Measurements from ENCODE around the gene MAFG.

- no peak for TF ChIP-seq ZBTB43 (CRISPR knock-in tag; IDR thresholded peaks at IDR 0.05)
- no peak for TF ChIP-seq RELA (CRISPR knock-in tag; IDR thresholded peaks at IDR 0.05; ENCODE audit: borderline replicate concordance)
- no peak for TF ChIP-seq ESRRA (CRISPR knock-in tag; IDR thresholded peaks at IDR 0.05; ENCODE audit: borderline replicate concordance)
- TF ChIP-seq CTCF (IDR thresholded peaks at IDR 0.05), result no peak
- TF ChIP-seq, protein P1, sequence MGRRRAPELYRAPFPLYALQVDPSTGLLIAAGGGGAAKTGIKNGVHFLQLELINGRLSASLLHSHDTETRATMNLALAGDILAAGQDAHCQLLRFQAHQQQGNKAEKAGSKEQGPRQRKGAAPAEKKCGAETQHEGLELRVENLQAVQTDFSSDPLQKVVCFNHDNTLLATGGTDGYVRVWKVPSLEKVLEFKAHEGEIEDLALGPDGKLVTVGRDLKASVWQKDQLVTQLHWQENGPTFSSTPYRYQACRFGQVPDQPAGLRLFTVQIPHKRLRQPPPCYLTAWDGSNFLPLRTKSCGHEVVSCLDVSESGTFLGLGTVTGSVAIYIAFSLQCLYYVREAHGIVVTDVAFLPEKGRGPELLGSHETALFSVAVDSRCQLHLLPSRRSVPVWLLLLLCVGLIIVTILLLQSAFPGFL (CRISPR knock-in tag; IDR thresholded peaks at IDR 0.05; ENCODE audit: borderline replicate concordance), result no peak
- no peak for TF ChIP-seq NR3C1 (CRISPR knock-in tag; conservative IDR thresholded peaks at IDR 0.05; ENCODE audit: low read depth)
- no peak for TF ChIP-seq TEAD4 (CRISPR knock-in tag; IDR thresholded peaks at IDR 0.05)
- no peak for TF ChIP-seq CREM (CRISPR knock-in tag; IDR thresholded peaks at IDR 0.05)
- no peak for TF ChIP-seq SOX15 (CRISPR knock-in tag; IDR thresholded peaks at IDR 0.05)
- no peak for TF ChIP-seq SP1 (CRISPR knock-in tag; conservative IDR thresholded peaks at IDR 0.05)
- no peak for TF ChIP-seq ELF4 (CRISPR knock-in tag; IDR thresholded peaks at IDR 0.05; ENCODE audit: low read depth)
Measured at GRCh38 chr17:81955058-81955681, 27.6 kb upstream of the MAFG start.

Measured in WTC11 (cell line).